ENCODE measurements around the gene ORC1. TPM values are rescaled to one million over a fixed set of nuclear protein-coding genes. Genes with fewer than 3 reads are reported as not detected.

ORC1 gene
- total RNA-seq, 1 experiment from 2014 or later = 14.0 TPM

DNA sequence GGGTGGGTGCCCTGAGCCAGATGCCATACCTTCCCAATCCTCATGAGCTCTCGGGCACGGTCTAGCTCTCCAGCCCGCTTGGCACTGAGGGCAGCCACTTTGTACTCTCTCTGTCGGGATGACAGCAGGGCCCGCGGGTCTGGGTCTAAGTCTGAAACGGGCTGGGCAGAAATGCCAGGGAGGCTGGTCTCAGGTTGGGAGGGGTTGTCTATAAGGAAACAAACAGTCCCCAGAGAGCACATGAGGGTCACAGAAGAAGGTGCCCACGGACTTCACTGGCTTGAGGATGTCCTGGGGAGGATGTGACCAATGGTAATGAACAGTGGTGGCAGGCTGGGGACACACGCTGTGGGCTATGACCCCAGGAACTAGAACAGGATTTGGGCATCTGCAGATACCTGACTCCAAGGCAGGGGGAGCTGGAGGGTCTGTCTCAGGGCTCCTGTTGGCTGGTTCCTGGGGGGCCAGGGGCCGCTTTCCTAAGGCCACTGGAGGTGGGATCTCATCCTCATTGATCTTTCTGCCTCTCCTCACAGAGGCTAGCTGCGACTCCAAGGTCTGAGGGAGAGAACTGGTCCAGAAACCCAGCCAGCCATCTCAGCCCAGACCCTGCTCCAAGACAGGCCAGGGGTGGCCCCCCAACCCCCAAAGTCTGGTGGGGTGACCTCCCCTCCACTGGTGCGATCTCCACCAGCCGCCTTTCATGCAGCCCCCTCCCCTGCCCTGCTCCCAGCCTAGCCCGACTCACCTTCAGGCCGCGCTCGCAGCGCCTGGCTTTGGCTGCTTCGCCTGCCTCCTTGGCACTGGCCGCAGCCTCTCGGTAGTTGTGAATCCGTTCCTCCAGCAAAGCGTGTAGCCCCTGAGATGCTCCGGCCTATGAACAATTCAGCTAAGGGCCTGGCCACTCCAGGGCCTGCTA, 44.3 kb downstream of the ORC1 start:
- H3K4me3 Mint-ChIP-seq (ENCODE audit: unreplicated experiment) = no peak overlapping the region
- H3K4me1 ChIP-seq = no peaks in the 10 kb centered on the region
- H3K9me3 Mint-ChIP-seq (ENCODE audit: unreplicated experiment) = no peaks in the 10 kb centered on the region
- POLR2A ChIA-PET = no interaction called here
- no peak for DNase-seq
- H3K9me3 ChIP-seq = no peaks in the 10 kb centered on the region
- H3K4me3 ChIP-seq (ENCODE audit: low read depth, low read length) = no peak overlapping the region
- BruUV-seq (replicated peaks) = no TSS peak
- H3K4me1 Mint-ChIP-seq (ENCODE audit: low read depth, unreplicated experiment) = no peaks in the 10 kb centered on the region
- H3K36me3 Mint-ChIP-seq (ENCODE audit: insufficient read depth, unreplicated experiment) = peaks cover 66% of the 10 kb centered on the region
- H3K36me3 ChIP-seq (ENCODE audit: control insufficient read depth, insufficient read depth, low read length) = peaks cover 3% of the 10 kb centered on the region
- H3K27me3 Mint-ChIP-seq (ENCODE audit: insufficient read depth, unreplicated experiment) = no peaks in the 10 kb centered on the region
- H3K27me3 ChIP-seq (replicated peaks; ENCODE audit: control insufficient read depth, insufficient read depth, low read length) = no peaks in the 10 kb centered on the region
- intact Hi-C loops (cut with micrococcal nuclease; ENCODE audit: unreplicated experiment) = no loop called here
- CTCF ChIA-PET = no interaction called here
- no peak for TF ChIP-seq CTCF (IDR thresholded peaks at IDR 0.05; ENCODE audit: insufficient read depth in 1 of 2, low read depth in 1 of 2, low read length in 1 of 2, severe bottlenecking in 1 of 2, unreplicated experiment in 1 of 2)
- H3K27ac Mint-ChIP-seq (ENCODE audit: unreplicated experiment) = no peak overlapping the region

GRCh38 chr1:52358851-52359497, 45.2 kb downstream of the ORC1 start:
- H3K9me3 Mint-ChIP-seq (ENCODE audit: unreplicated experiment) = no peaks in the 10 kb centered on the region
- H3K4me3 Mint-ChIP-seq (ENCODE audit: unreplicated experiment) = no peak overlapping the region
- H3K27ac Mint-ChIP-seq (ENCODE audit: unreplicated experiment) = peak overlapping the region; percentile 55
- Histone ChIP-seq H3K36me3 (ENCODE audit: control insufficient read depth, insufficient read depth, low read length) (peaks cover 3% of the 10 kb centered on the region), H3K4me1 (no peaks in the 10 kb centered on the region), H3K9me3 (no peaks in the 10 kb centered on the region), H3K4me3 (ENCODE audit: low read depth, low read length) (no peak overlapping the region), H3K27me3 (replicated peaks; ENCODE audit: control insufficient read depth, insufficient read depth, low read length) (no peaks in the 10 kb centered on the region)
- no peak for TF ChIP-seq CTCF (IDR thresholded peaks at IDR 0.05; ENCODE audit: insufficient read depth in 1 of 2, low read depth in 1 of 2, low read length in 1 of 2, severe bottlenecking in 1 of 2, unreplicated experiment in 1 of 2)
- H3K4me1 Mint-ChIP-seq (ENCODE audit: low read depth, unreplicated experiment) = no peaks in the 10 kb centered on the region
- BruUV-seq (replicated peaks) = no TSS peak
- no peaks in the 10 kb centered on the region for H3K27me3 Mint-ChIP-seq (ENCODE audit: insufficient read depth, unreplicated experiment)
- ChIA-PET POLR2A (no interaction called here), CTCF (no interaction called here)
- H3K36me3 Mint-ChIP-seq (ENCODE audit: insufficient read depth, unreplicated experiment) = peaks cover 68% of the 10 kb centered on the region
- intact Hi-C loops (cut with micrococcal nuclease; ENCODE audit: unreplicated experiment) = no loop called here
- DNase-seq = no peak

DNA sequence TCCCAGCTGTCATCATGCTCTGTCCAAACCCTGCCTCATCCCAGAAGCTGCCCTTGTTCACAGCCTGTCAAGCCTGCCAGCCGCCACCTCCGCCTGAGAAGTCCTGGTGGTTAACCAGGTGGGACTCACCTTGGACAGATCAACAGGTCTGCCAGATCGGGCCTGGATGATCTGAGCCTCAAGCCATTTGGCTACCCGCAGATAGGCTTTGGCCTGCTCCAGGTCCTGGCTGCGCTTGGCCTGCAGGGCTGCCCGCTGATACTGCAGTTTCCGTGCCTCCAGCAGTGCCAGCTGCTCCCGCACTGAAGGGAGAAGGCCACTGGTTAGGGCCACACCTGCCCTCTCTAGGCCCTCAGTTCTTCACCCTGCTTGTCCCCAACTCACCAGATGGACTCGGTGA, 46.8 kb downstream of the ORC1 start:
- H3K27me3 Mint-ChIP-seq (ENCODE audit: insufficient read depth, unreplicated experiment) = no peaks in the 10 kb centered on the region
- TF ChIP-seq CTCF (IDR thresholded peaks at IDR 0.05; ENCODE audit: insufficient read depth in 1 of 2, low read depth in 1 of 2, low read length in 1 of 2, severe bottlenecking in 1 of 2, unreplicated experiment in 1 of 2) = no peak
- no peaks in the 10 kb centered on the region for H3K9me3 ChIP-seq
- H3K4me3 Mint-ChIP-seq (ENCODE audit: unreplicated experiment) = no peak overlapping the region
- no peaks in the 10 kb centered on the region for H3K4me1 ChIP-seq
- peaks cover 77% of the 10 kb centered on the region for H3K36me3 Mint-ChIP-seq (ENCODE audit: insufficient read depth, unreplicated experiment)
- no TSS peak for BruUV-seq (replicated peaks)
- H3K9me3 Mint-ChIP-seq (ENCODE audit: unreplicated experiment) = no peaks in the 10 kb centered on the region
- H3K36me3 ChIP-seq (ENCODE audit: control insufficient read depth, insufficient read depth, low read length) = peaks cover 5% of the 10 kb centered on the region
- intact Hi-C loops (cut with micrococcal nuclease; ENCODE audit: unreplicated experiment) = no loop called here
- DNase-seq = no peak
- no peak overlapping the region for H3K4me3 ChIP-seq (ENCODE audit: low read depth, low read length)
- no peaks in the 10 kb centered on the region for H3K4me1 Mint-ChIP-seq (ENCODE audit: low read depth, unreplicated experiment)
- ChIA-PET CTCF (no interaction called here), POLR2A (no interaction called here)
- no peaks in the 10 kb centered on the region for H3K27me3 ChIP-seq (replicated peaks; ENCODE audit: control insufficient read depth, insufficient read depth, low read length)
- H3K27ac Mint-ChIP-seq (ENCODE audit: unreplicated experiment) = no peak overlapping the region
